Tibial nerve (tissue), 4 donors: ENCODE results near the gene PAQR7.

ENCODE experiments used
- EP300 ChIP-seq, 2 donors: sonication (generic); formaldehyde crosslinking; IDR thresholded peaks; one replicate each; pipeline ENCODE4 v1.6.1; 2017; ENCODE audit warnings: antibody characterized with exemption in 2 of 2, mild to moderate bottlenecking in 1 of 2
- TF ChIP-seq, protein P1 (sequence below), 5 experiments: fragments of 200-600 bp in 3 of 5; fragments of 450-650 bp in 2 of 5; sonication (generic) in 3 of 5; IDR thresholded peaks; one replicate each; pipeline ENCODE4 v1.5.1; 2016 to 2019; ENCODE audit warnings: antibody characterized with exemption in 5 of 5, mild to moderate bottlenecking in 3 of 5, moderate library complexity in 2 of 5

DNA sequence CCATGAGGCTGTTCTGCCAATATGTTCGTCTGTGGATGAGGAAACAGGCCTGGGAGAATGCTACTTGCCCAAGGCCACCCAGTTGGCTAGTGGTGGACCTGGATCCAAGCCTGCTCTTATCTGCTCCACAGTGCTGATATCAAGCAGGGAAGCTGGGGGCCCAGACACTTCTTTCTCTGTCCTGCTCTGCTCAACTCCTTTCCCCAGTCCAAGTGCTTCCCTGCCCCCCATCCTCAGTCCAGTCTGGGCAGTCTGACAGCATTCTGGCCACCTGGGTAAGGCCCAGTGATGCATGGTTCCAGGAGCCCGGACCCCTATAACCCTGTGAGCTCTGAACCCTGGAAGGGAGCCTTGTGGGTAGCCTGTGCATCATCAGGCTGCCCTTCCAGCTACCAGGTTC, 4.2 kb upstream of the PAQR7 start:
- TF ChIP-seq, protein P1, sequence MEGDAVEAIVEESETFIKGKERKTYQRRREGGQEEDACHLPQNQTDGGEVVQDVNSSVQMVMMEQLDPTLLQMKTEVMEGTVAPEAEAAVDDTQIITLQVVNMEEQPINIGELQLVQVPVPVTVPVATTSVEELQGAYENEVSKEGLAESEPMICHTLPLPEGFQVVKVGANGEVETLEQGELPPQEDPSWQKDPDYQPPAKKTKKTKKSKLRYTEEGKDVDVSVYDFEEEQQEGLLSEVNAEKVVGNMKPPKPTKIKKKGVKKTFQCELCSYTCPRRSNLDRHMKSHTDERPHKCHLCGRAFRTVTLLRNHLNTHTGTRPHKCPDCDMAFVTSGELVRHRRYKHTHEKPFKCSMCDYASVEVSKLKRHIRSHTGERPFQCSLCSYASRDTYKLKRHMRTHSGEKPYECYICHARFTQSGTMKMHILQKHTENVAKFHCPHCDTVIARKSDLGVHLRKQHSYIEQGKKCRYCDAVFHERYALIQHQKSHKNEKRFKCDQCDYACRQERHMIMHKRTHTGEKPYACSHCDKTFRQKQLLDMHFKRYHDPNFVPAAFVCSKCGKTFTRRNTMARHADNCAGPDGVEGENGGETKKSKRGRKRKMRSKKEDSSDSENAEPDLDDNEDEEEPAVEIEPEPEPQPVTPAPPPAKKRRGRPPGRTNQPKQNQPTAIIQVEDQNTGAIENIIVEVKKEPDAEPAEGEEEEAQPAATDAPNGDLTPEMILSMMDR (IDR thresholded peaks at IDR 0.05): no peak
- no peak for TF ChIP-seq EP300 (IDR thresholded peaks at IDR 0.05)
